AG09319 (cell line): Measurements from ENCODE around the gene NR1H4.

ENCODE experiments used
- DNase-seq: peaks from one replicate; pipeline ENCODE4 v3.0.0-alpha.2; 2010; ENCODE audit warnings: low read depth; ENCODE audit errors: extremely low read depth
- TF ChIP-seq, protein P1 (sequence below): IDR thresholded peaks from 2 replicates; pipeline ENCODE4 v1.5.1; 2011; ENCODE audit warnings: low read depth, mild to moderate bottlenecking, inconsistent platforms, low read length, moderate library complexity

NR1H4 gene

DNA sequence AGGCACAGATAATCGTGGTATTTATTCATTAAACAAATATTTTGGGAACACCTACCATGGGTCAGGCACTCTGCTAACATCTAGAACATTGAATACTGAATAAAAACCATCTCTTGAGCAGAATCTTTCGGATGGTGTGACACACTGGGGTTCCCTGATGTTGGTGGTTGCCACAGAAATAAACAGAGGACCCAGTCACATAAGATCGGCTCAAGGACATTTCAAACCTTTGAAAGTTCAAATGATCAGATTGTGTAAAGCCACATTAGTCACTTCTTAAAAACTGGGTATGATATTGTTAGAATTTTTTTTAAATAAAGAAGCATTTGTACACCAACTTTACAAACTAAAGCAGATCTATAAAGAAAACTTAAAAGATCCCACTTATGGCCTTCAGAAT, 39.0 kb downstream of the NR1H4 start:
- TF ChIP-seq, protein P1, sequence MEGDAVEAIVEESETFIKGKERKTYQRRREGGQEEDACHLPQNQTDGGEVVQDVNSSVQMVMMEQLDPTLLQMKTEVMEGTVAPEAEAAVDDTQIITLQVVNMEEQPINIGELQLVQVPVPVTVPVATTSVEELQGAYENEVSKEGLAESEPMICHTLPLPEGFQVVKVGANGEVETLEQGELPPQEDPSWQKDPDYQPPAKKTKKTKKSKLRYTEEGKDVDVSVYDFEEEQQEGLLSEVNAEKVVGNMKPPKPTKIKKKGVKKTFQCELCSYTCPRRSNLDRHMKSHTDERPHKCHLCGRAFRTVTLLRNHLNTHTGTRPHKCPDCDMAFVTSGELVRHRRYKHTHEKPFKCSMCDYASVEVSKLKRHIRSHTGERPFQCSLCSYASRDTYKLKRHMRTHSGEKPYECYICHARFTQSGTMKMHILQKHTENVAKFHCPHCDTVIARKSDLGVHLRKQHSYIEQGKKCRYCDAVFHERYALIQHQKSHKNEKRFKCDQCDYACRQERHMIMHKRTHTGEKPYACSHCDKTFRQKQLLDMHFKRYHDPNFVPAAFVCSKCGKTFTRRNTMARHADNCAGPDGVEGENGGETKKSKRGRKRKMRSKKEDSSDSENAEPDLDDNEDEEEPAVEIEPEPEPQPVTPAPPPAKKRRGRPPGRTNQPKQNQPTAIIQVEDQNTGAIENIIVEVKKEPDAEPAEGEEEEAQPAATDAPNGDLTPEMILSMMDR, result no peak
- DNase-seq, result no peak

DNA sequence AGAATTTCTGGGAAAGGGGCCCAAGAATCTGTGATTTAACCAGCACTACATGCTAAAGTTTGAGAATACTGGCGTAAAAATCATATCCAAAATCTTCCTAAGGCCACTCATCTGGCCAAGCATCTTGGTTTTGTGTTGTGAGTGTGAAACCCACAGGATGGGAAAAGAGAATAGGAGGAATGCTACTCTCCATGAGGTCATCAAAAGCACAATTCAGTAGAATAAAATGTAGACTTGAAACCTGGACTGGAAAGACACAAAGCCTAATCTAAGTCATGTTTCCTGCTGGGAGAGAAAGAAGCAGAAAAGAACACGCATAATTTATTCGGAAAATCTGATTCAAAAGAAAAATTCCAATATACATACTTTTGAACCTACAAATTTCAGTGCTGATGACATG, 42.3 kb downstream of the NR1H4 start:
- DNase-seq, result no peak
- TF ChIP-seq, protein P1, result no peak

DNA sequence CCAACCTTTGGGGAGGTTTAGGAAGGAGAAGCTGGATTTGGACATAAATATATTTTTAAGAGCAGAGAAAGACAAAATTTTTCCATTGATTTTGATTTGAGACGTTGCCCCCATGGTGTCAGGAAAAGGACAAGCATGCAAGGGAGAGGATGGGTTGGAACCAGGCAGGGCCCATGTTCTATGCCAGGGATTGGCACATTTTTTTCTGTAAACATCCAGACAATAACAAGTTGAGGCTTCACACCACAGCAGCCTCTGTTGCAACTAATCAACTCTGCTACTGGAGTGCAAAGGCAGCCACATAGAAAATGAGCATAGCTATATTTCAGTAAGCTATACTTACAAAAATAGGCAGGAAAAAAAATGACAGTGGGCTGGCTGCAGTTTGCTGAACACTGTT, 44.7 kb downstream of the NR1H4 start:
- no peak for DNase-seq
- TF ChIP-seq, protein P1, result no peak

DNA sequence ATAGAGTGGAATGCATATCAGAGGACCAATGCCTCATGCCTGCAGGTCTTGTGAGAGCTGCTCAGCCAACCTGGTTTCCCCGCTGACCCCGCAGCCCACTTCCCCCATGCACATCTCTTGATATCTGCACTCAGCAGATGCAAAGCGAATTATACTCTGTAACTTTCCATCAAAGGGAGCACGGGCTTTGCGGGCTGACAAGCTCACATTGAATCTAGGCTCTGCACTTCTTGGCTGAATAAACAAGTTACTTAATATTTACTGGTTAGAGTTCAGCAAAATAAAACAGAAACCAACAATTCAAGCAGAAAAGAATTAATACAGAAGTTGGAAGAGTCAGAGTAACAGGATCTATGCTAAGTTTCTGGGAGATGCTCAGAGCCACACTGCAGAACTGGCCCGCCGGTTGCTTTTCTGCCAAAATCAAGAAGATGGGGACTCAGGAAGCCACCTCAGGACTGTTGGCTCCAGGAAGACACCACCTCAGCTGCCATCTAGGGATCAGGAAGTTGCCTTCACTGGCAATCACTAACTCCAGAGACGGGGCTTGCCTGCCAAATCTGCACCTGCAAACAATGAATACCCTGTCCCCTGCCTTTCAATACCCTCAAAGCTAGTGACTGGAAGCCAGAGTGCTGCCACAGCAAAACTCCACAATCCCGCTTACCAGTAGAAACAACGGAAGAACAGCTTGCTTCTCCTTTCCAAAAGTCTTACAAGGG, 46.5 kb downstream of the NR1H4 start:
- DNase-seq, result no peak
- TF ChIP-seq, protein P1, result no peak

DNA sequence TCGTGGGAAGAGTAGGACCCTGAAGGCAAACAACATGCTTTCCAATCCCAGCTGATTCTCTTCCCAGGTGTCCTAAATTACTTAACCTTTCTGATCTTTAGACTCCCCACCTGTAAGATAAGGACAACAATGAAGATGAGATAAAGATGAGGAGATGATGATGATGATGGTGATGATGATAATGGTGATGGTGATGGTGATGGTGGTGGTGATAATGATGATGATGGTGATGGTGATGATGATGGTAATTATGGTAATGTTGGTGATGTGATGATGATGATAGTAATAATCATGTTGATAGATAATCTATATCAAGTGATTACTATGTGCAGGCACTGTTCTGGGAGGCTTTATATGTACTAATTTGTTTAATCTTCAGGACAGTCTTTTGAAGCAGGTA, 48.3 kb downstream of the NR1H4 start:
- no peak for DNase-seq
- TF ChIP-seq, protein P1, result no peak

DNA sequence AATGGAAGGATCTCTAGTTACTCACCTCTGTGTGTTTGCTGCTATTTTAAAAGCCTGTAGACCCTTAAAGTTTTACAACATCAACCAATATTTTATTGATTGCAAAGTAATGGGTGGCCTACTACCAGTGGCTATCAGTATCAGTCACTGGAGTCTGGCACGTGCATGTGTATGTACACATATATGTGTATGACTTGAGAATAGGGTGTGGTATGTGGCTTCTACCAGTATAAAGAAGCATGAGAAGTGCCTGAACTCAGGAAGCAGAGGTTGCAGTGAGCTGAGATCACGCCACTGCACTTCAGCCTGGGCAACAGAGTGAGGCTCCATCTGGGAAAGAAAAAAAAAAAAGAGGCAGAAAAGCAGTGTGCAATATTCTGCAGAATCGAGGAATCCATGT, 54.4 kb downstream of the NR1H4 start:
- DNase-seq, result no peak
- TF ChIP-seq, protein P1, result no peak

DNA sequence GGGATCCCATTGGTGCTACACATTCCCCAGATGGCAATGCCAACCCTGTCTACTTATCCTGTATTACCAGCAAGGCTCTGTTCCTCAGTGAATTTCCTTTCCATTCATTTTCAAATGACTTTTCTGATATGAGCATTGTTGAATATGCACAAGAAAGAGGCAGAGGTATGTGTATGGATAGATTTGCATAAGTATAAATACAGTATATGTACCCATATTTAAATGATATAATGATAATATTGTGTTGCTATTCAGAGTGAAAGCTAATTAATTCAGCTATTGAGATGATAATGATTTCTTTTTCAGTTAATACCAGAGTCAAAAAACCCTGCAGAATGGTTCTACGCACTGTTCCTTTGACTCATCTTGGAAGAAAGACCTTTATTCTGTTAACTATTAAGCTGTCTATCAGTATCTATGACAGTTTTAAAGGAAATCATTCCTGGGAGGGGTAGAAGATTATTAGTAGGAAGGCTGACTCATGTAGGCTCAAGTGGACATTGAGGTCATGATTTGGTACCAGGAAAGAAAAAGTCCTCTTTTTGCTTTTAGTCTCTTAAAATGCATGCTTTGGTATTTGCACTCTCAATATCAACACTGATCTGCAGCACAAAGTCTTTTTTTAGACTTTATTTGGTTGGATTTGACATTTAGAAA, 54.9 kb downstream of the NR1H4 start:
- no peak for DNase-seq
- TF ChIP-seq, protein P1, result no peak
